ENCODE data around the gene NLRP8. TPM values are rescaled to one million over a fixed set of nuclear protein-coding genes. Genes with fewer than 3 reads are reported as not detected.
A peak's percentile ranks its signal among the peaks of the same experiment; 100 is the strongest.
"Not testable (repeated sequence)": the region's sequence is repeated elsewhere in the genome, so short reads cannot be mapped to it uniquely, and the experiment has no call there.

NLRP8 gene
- total RNA-seq (2014; rRNA removed; shearing (Covaris generic)): not detected in 2 replicates
- polyA plus RNA-seq (2014; cell fraction: nucleus; rRNA removed): not detected in 2 replicates

DNA sequence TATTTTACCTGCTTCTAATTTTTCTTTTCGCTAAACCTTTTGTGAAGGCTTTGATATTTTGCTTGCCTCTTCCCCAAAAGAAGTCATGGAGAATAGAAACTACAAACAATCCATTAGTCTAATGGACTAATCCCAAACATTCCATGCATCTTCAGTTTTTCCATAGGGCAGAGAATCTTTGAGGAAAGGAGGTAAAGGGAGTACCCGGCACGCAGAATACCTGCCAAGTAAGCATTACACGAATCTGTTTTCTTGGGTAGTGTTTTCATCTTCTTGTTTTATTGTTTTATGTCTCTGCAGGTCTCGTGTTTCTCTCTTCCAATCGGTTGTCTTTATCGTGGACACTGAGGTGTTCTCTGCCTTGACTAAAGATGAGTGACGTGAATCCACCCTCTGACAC lies at the start of gene NLRP8:
TSS of gene NLRP8 (plus strand) at position 301 of the 400 bp plus-strand sequence.
- no peak for DNase-seq (ENCODE audit: extremely low read depth, low read depth)

DNA sequence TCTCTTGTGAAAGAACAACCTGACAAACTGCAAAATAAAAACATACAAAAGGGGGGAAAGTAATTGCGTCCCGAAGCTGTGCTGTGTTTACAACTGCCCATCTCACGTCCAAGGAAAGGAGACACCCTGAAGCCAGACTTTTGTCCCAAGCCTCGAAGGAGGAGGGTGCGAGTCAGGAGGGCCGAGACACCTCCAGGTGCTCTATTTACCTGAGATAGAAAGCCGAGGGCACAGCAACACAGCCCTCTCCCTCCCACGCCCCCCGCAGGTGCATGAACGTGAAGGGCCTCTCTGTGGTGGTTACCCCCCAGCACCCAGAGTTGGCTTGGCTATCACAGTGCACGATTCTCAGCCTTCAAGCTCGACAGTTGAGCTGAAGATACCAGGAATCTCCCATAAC lies 48.7 kb upstream of the NLRP8 start:
- DNase-seq (ENCODE audit: extremely low read depth, low read depth): no peak

DNA sequence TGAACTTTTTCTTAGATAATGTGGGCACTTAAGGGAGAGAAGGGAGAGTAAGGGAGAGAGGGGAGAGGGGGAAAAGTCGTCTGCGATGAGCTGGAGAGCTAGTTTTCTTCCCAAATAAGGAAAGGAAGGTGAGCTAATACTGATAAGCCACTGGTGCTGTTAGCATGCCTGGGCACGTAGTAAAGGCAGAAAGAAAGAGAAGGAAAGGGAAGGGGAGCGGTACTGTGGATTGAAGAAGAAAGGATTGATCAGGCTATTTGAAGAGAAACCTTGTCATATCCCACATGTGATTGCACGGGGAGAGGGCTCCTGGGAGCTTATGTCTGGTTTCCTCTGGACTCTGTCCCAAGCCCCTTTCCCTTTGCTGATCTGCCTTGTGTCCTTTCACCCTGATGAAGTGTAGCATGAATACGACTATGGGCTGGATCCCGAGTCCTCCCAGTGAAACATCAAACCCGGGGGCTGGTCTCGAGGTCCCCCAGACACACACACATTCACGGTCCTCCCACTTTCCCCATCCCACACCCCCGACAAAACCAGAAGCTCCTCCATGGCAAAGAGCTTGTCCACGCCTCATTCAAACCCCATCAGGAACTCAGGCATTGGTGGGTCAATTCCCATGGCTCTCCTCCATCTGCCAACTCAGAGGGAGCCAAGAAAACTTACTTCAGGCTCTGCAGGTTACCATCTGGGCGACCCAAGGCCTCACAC lies 46.1 kb upstream of the NLRP8 start:
- no peak for DNase-seq (ENCODE audit: extremely low read depth, low read depth)

DNA sequence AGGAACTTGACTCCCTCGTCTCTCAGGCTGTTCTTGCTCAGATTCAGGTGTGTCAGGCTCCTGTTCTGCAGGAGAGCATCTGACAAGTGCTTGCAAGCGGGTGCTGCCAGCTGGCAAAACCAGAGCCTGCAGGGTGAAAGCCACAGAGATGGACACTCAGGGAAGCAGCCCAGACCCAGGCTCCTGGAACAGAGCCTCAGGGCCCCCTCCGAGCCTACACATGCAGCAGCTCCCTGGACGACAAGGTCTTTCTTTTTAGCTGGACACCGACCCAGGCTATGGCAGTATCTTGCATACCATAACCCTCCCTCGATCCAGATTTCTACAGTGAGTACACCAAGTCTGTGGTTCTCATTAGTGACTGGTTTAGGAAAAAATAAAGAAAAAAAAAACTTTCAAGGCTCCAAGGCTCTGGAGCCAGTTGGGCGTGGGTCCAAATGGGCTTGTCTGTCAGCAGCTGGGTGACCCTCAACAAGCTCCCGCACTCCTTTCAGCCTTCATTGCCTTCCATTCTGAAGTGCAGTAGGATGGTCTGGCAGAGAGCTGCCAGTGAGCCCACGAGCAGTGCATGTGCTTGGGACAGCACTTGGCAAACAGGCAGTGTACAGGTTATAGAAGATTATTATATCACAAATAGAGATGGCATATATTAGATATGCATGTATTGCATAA lies 45.4 kb upstream of the NLRP8 start:
- no peak for DNase-seq (ENCODE audit: extremely low read depth, low read depth)

DNA sequence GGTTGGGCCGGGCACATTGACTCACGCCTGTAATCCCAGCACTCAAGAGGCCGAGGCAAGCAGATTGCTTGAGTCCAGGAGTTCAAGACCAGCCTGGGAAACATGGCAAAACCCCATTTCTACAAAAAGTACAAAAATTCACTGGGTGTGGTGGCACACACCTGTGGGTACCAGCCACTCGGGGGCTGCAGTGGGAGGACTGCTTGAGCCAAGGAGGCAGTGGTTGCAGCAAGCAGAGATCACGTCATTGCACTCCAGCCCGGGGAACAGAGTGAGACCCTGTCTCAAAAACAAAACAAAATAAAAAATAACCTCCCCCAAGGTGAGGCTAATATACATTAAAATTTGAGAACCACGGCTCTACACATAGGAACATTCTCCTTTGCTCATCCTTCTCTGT lies 40.3 kb upstream of the NLRP8 start:
- DNase-seq (ENCODE audit: extremely low read depth, low read depth): no peak

DNA sequence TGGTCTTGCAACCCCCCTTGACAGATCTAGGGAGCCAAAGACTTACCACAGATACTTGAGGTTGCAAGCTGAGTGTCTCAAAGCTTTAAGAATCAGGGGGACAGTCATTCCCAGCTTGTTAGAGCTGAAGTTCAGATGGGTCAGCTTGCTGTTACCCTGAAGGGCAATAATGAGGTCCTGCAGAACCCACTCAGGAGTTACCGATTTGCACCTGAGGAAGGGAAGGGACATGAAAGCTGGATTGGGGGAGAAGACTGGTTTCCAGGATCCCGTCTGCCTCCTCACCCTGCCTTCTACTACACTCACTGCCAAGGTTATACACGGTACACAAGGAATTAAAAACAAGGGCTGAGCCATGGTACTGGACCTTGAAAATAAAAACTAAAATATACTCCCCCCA lies 39.9 kb upstream of the NLRP8 start:
- no peak for DNase-seq (ENCODE audit: extremely low read depth, low read depth)

DNA sequence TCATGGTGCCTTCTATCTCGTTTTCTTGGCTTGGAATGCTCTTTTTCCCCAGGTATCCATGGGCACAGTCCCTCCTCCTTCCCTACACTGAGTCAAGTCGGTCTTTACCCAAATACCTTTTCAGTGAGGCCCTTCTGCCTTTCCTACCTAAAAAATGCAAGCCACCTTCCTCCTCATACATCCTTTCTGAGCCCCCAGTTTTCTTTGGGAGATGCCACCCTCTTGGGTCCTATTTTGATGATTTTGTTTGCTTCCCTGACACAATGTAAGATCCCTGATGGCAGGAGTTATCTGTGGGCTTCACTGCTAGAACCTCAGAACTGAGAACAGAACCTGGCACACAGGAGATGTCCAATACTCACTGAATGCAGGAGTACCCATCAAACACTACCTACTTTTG lies 37.8 kb upstream of the NLRP8 start:
- no peak for DNase-seq (ENCODE audit: extremely low read depth, low read depth)

DNA sequence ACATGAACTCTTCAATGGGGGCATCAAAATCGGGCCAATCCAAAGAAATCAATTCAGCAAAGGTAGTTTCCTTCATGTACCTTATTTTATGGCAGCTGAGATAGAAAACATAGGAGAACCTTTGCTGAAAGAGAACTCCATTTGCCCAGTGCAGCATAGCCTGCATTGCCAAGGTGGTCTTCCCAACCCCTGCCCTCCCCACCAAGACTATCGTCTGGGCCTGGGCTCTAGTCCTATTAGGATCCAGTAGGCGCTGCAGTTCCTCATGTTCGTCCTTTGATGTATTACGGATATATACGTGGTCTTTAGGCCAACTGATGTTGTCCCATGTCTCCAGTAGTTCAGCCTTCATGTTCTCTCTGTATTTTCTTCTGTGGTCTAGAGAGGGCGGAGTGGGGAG lies 34.7 kb upstream of the NLRP8 start:
- DNase-seq (ENCODE audit: extremely low read depth, low read depth): no peak

DNA sequence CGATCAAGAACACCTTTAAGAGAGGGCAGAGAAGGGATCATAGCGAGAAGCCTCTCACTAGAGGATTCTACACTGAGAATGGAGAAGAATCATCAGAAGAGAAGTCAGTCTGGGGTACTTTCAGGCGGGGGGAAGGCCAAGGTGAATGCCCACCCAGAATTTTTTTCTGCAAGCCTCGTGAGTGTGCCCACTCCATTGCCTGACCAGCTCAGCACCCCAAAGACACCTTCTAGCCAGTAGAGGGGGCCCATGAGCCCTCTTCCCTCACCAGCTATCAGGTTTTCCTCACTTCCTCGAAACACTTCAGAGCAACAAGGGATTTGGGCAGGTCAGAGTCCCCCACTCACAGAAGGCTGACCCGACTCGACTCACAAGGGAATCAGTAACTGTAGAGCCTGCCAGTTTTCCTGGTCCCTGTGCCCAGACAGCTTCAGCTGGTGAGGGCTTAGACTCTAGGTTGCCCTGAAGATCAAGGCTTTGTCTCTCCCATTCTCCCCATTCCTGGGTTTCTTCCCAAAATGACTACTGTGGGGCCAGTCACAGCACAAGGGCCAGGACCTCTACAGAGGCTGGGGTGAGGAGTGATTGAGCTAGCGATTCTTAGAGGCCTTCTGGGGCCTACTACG lies 33.9 kb upstream of the NLRP8 start:
- peak; percentile 6 for DNase-seq (ENCODE audit: extremely low read depth, low read depth)

DNA sequence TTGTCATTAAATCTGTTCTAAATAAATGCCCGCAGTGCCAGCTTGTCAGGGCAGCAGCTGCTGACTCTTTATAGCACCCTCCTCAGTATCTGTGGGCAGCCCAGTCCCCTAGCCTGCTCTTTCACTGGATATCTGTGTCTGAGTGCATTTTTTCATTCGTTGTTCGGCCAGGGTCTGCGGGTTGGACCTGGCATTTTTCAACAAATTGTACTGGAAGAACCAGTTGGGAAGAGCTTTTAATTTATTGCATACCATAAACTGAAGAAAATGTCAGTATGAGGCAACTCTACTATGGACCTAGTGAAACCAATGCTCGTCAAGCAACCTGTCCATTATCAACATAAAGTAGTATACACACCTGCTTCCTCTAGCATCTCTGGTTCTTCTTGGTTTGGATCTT lies 24.1 kb upstream of the NLRP8 start:
- DNase-seq (ENCODE audit: extremely low read depth, low read depth): no peak

DNA sequence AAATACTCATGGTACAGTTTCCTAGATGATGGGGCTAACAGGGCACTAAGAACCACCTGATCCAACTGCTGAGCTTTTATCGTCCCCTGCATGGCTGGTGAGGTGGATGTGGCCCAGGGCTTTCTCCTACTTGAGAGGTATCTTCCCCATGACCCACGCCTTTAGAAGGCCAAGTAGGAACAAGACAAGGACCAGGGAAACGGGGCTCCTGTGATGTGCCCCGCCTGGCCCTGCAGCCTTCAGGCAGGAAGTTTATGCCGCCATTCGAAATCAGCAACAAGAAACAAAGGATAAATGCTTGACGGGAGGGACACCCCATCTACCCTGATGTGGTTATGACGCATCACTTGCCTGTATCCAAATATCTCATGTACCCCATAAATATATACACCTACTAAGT lies 19.6 kb upstream of the NLRP8 start:
- no peak for DNase-seq (ENCODE audit: extremely low read depth, low read depth)

DNA sequence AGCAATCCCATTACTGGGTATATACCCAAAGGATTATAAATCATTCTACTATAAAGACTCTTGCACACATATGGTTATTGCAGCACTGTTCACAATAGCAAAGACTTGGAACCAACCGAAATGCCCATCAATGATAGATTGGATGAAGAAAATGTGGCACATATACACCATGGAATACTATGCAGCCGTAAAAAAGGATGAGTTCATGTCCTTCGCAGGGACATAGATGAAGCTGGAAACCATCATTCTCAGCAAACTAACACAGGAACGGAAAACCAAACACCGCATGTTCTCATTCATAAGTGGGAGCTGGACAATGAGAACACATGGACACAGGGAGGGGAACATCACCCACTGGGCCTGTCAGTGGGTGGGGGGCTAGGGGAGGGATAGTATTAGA lies 18.4 kb upstream of the NLRP8 start:
- DNase-seq (ENCODE audit: extremely low read depth, low read depth): not testable (repeated sequence)

DNA sequence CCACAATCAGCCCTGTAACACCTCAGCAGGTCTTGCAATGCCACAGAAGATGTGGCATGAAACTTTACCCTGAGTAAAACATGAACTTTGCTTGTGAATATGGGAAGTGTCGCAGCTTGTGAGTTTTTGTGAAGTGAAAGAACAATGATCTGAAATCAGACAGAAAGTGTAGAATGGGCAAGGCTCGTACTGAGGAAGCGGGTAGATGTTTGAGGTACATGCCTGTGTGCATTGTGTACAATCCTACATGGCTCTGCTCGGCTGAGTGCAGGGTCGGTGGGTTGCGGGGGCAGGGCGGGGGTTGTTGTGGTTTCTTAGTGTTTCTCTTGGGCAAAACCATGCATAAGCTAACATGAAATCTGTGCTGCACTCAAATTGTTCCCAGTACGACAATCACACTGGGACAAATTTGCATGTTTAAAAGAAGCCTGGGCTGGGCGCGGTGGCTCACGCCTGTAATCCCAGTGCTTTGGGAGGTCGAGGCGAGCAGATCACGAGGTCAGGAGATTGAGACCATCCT lies 16.6 kb upstream of the NLRP8 start:
- DNase-seq (ENCODE audit: extremely low read depth, low read depth): no peak

DNA sequence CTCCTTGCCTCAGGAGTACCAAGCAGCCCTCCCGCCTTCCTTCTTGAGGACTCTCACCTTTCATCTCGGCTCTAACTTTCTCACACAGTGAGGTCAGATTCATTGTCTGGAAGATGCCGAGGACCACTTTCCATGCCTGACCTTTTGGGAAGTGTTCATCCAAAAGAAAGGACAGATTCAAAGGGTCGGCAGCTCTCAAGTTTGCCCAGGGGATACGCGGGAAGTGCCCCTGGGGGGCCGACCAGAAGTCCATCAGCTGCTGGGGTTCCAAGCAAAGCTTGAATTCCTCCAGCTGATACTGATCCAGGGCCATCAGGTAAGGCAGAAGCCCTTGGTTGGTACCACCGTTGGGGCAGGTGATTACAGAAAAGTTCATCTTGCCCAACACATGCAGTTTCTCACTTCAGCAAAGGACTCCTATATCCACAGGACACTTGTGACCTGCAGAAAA lies 15.7 kb upstream of the NLRP8 start, which contains the start of gene NLRP13:
TSS of gene NLRP13 (minus strand) at position 401 of the 451 bp plus-strand sequence. CDS start at position 376, 25 bp downstream.
- no peak for DNase-seq (ENCODE audit: extremely low read depth, low read depth)

DNA sequence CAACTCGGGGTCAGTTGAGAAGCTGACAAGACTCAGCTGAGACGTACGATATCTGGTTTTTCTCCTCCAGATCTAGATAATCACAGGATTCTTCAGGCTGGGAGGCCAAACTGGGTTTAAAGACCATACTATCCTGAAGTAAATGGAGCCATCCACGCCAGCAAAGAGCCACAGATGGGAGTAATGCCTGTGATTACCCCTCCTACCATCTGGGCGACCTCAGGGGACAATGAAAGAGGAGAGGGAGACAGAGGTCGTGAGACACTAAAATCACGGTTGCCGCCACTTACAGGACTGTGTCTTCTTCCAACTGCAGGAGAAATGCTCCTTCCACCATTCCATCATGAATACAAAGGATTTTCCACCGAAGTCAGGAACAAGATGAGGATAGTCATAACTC lies 12.4 kb upstream of the NLRP8 start:
- DNase-seq (ENCODE audit: extremely low read depth, low read depth): no peak

DNA sequence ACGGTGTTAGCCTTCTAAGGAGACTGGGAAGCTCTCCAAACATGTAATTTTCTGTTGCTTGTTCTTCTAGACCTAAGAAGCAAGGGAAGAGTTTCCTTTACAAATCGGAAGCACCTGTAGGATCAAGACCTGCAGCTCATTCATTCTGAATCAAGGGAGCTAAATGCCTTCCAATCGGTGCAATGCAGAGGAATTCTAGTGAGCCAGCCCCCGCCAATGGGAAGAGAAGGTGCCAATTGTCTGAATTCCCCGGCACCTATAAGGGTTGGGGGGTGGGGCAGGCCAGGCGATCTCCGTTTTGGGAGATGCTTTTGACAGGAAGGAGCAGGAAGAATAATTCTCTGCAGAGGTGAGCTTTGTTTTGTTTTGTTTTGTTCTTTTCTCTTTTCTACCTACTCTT lies 8.4 kb upstream of the NLRP8 start:
- no peak for DNase-seq (ENCODE audit: extremely low read depth, low read depth)

DNA sequence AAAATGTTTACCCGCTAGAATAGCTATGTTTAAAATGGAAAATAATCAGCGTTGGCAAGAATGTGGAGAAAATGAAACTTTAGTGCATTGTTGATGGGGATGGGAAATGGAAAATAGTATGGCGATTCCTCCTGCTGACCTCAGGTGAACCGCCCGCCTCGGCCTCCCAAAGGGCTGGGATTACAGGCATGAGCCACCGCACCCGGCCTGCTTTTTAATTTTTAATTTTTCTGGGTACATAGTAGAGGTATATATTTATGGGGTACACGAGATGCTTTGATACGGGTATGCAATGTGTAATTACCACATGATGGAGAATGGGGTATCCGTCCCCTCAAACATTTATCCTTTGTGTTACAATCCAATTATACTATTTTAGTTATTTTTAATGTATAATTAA lies 7.3 kb upstream of the NLRP8 start:
- no peak for DNase-seq (ENCODE audit: extremely low read depth, low read depth)

DNA sequence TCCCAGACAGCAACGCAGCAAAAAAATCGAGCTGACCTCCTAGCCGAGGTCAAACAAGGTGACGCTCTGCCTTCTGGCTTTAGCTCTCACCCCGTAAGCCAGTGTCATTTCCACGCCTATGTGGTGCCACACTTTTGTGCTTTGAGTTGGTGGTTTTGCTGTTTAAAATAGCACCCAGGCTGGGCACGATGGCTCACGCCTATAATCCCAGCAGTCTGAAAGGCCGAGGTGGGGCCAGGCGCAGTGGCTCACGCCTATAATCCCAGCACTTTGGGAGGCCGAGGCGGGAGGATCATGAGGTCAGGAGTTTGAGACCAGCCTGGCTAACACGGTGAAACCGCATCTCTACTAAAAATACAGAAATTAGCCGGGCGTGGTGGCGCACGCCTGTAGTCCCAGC lies 2.9 kb downstream of the NLRP8 start:
- not testable (repeated sequence) for DNase-seq (ENCODE audit: extremely low read depth, low read depth)

DNA sequence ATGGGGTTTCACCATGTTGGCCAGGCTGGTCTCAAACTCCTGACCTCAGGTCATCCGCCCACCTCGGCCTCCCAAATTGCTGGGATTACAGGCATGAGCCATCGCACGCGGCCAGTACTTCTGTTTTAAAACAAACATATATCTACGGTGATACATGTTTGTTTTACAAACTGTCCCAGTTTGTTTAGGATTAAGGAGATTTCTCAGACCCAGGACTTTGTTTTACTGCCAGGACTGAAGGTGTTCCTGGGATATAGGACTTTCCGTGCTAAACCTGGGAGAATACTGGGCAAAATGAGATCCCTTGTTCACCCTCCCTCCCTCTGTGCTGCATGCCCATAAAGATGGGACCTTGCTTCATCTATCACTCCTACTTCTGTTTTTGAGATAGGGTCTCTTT lies 8.8 kb downstream of the NLRP8 start:
- no peak for DNase-seq (ENCODE audit: extremely low read depth, low read depth)

DNA sequence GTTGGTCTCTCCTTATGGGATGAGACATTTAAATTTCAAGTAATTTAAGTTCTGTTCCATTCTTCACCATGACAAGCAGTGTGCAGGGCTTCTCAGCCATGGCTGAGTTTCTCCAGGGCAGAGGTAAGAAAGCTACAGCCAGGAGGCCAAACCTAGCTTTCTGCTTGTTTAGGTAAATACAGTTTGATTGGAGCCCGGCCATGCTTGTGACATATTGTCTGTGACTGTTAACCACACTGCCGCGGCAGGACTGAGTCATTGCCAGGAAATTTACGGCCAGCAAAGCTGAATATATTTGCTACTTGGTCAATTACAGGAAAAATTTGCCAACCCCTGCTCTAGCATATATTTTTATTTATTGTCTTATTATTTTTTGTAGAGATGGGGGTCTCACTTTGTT lies 10.7 kb downstream of the NLRP8 start:
- no peak for DNase-seq (ENCODE audit: extremely low read depth, low read depth)

DNA sequence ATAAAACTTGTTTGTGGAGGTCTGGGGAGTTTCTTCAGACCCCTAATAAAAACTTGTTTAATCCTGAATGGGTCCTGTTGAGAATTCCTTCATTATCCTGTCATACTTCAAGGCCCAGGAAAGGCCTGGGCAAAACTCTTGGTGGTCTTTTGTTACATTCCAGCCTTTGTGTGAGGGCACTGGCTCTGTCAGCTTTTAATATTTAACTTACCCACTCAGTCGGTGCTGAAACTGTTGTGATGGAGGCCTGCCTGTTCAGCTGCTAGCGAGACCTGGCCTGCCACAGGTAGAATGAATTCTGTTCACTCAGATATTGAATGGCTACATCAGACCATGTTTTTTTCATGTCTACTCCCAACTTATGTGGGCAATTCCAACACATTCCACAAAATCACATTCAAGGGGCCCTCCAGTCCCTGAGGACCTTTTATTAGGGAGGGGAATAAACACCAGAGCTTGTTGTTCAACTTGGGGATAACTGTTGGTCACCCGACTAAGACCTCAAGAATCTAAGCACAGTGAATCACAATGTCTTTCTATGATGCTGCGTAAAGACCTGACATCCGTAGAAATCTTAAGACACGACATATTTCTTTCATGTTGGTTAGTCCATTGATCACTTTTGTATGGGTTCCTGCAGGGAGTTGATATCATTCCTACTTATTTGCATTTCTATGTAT lies 12.5 kb downstream of the NLRP8 start:
- DNase-seq (ENCODE audit: extremely low read depth, low read depth): no peak
